Measurements from ENCODE around the gene LMCD1.
A peak's percentile ranks its signal among the peaks of the same experiment; 100 is the strongest.

The LMCD1 gene

GRCh38 chr3:8525893-8526292 is 24.3 kb downstream of the LMCD1 start:
- H3K36me3 ChIP-seq = peaks cover 0 to 3% (median 0%) of the 10 kb centered on the region in 3 donors
- H3K4me1 ChIP-seq = peaks cover 0 to 100% (median 60%) of the 10 kb centered on the region in 4 donors
- intact Hi-C loops (cut with DNase I; ENCODE audit: low total_unique reads) = no loop called here
- no peaks in the 10 kb centered on the region for H3K9me3 ChIP-seq
- peak overlapping the region; percentile 74 for H3K27ac ChIP-seq
- DNase-seq = no peak
- TF ChIP-seq CTCF (IDR thresholded peaks at IDR 0.05) = no peak
- H3K4me3 ChIP-seq = no peak overlapping the region
- H3K27me3 ChIP-seq = no peaks in the 10 kb centered on the region

- no peak for TF ChIP-seq CTCF (IDR thresholded peaks at IDR 0.05)
- peak overlapping the region; percentile 71 to 74 for H3K27ac ChIP-seq
- intact Hi-C loops (cut with DNase I; ENCODE audit: low total_unique reads) = no loop called here
- H3K4me3 ChIP-seq = no peak overlapping the region
- no peaks in the 10 kb centered on the region for H3K9me3 ChIP-seq
- H3K27me3 ChIP-seq = no peaks in the 10 kb centered on the region
- DNase-seq = peak; percentile 53 to 76
- H3K4me1 ChIP-seq = peaks cover 0 to 93% (median 59%) of the 10 kb centered on the region in 4 donors
- peaks cover 6 to 21% (median 9%) of the 10 kb centered on the region in 3 donors for H3K36me3 ChIP-seq
These were observed 27.6 kb downstream of the LMCD1 start for GRCh38 chr3:8529181-8529637.

- Histone ChIP-seq H3K9me3 (no peaks in the 10 kb centered on the region), H3K4me3 (no peak overlapping the region), H3K27ac (peak overlapping the region; percentile 71 to 74), H3K27me3 (no peaks in the 10 kb centered on the region), H3K4me1 (peaks cover 0 to 88% (median 53%) of the 10 kb centered on the region in 4 donors), H3K36me3 (peaks cover 6 to 21% (median 9%) of the 10 kb centered on the region in 3 donors)
- intact Hi-C loops (cut with DNase I; ENCODE audit: low total_unique reads) = no loop called here
- DNase-seq = no peak
- no peak for TF ChIP-seq CTCF (IDR thresholded peaks at IDR 0.05)
These were observed 28.3 kb downstream of the LMCD1 start for GRCh38 chr3:8529738-8530525.

GRCh38 chr3:8530581-8530980 is 29.0 kb downstream of the LMCD1 start:
- H3K27ac ChIP-seq = peak overlapping the region; percentile 71 to 74
- no peak for TF ChIP-seq CTCF (IDR thresholded peaks at IDR 0.05)
- H3K4me1 ChIP-seq = peaks cover 0 to 88% (median 47%) of the 10 kb centered on the region in 4 donors
- H3K27me3 ChIP-seq = no peaks in the 10 kb centered on the region
- DNase-seq = no peak
- H3K4me3 ChIP-seq = no peak overlapping the region
- intact Hi-C loops (cut with DNase I; ENCODE audit: low total_unique reads) = no loop called here
- no peaks in the 10 kb centered on the region for H3K9me3 ChIP-seq
- H3K36me3 ChIP-seq = peaks cover 6 to 21% (median 9%) of the 10 kb centered on the region in 3 donors

- H3K4me1 ChIP-seq = peaks cover 0 to 84% (median 42%) of the 10 kb centered on the region in 4 donors
- H3K4me3 ChIP-seq = no peak overlapping the region
- TF ChIP-seq CTCF (IDR thresholded peaks at IDR 0.05) = no peak
- intact Hi-C loops (cut with DNase I; ENCODE audit: low total_unique reads) = no loop called here
- H3K36me3 ChIP-seq = peaks cover 22 to 37% (median 22%) of the 10 kb centered on the region in 3 donors
- H3K9me3 ChIP-seq = no peaks in the 10 kb centered on the region
- peak in 1 of 2 donors; percentile 42 for DNase-seq
- peak overlapping the region; percentile 28 to 74 for H3K27ac ChIP-seq
- no peaks in the 10 kb centered on the region for H3K27me3 ChIP-seq
These were observed 30.7 kb downstream of the LMCD1 start for GRCh38 chr3:8532251-8532871.
